Fibroblast of the aortic adventitia (primary cell): ENCODE results near the gene RASSF5. TPM values are rescaled to one million over a fixed set of nuclear protein-coding genes. Genes with fewer than 3 reads are reported as not detected.

ENCODE experiments used
- DNase-seq: peaks from one replicate; pipeline ENCODE4 v3.0.0-alpha.2; 2010; ENCODE audit warnings: low read depth
- H3K4me3 ChIP-seq: 2 replicates; pipeline ENCODE4 v1.5.1; 2011; ENCODE audit warnings: low read depth, mild to moderate bottlenecking, control low read depth, low read length, moderate library complexity
- total RNA-seq: library from RNA; depleted of rRNA; stranded (reverse); fragments of >200 nt; gene quantifications from 2 replicates; pipeline ENCODE4 v1.2.3, GENCODE V29; 2012; ENCODE audit warnings: low replicate concordance
- TF ChIP-seq, protein P1 (sequence below): IDR thresholded peaks from 2 replicates; pipeline ENCODE4 v1.5.1; 2011; ENCODE audit warnings: mild to moderate bottlenecking, low read length, control low read depth, inconsistent platforms; ENCODE audit not compliant: insufficient read depth

The RASSF5 gene
- total RNA-seq, 1 donor: 4.1 TPM

DNA sequence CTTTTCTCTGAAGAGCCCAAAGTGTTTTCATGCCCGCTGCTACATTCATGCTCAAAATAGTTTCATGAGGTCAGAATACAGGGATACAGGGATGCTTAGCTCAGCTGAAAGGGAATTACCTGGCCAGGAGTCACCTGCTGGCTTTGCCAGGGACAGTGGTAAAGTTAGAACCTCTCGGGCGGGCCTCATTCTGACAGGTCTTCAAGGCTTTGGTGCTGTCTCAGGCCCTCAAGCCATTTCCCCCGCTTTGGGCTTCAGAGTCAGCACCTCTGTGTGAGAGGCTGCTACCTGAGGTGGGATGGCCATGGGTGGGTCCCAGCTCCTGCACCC lies 5.5 kb downstream of the RASSF5 start:
- no peak for DNase-seq
- H3K4me3 ChIP-seq: no peak overlapping the region
- TF ChIP-seq, protein P1, sequence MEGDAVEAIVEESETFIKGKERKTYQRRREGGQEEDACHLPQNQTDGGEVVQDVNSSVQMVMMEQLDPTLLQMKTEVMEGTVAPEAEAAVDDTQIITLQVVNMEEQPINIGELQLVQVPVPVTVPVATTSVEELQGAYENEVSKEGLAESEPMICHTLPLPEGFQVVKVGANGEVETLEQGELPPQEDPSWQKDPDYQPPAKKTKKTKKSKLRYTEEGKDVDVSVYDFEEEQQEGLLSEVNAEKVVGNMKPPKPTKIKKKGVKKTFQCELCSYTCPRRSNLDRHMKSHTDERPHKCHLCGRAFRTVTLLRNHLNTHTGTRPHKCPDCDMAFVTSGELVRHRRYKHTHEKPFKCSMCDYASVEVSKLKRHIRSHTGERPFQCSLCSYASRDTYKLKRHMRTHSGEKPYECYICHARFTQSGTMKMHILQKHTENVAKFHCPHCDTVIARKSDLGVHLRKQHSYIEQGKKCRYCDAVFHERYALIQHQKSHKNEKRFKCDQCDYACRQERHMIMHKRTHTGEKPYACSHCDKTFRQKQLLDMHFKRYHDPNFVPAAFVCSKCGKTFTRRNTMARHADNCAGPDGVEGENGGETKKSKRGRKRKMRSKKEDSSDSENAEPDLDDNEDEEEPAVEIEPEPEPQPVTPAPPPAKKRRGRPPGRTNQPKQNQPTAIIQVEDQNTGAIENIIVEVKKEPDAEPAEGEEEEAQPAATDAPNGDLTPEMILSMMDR: no peak

- TF ChIP-seq, protein P1: no peak
- no peak overlapping the region for H3K4me3 ChIP-seq
These were observed 6.2 kb downstream of the RASSF5 start for GRCh38 chr1:206513312-206514111.

DNA sequence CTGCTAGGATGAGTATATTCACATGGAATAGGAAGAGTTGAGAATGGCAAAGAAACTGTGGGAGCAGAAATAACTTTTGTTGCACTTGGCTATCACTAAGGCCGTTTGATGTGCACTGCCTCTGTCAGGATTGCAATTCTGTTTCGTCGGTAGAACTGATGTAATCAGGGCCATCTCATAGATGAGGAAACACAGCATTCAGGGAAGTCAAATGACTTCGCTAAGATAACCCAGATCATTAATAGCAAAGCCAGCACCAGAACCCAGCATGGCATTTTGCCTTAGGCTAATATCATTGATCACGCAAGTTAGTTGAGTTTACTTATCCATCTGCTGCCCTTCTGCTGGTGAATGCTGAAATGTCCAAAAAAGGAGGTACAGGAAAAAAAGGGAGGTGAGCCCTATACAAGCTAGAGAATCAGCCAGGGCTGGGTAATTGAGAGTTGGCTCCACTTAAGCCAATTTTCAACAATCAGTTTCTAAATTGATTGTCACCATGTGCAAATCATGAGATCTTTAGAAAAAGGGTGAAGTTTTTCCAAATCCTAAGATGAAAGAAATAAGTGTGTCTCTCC lies 7.6 kb downstream of the RASSF5 start:
- TF ChIP-seq, protein P1: no peak
- no peak overlapping the region for H3K4me3 ChIP-seq
- DNase-seq: peak; percentile 77

More at GRCh38 chr1:206513312-206514111, 6.2 kb downstream of the RASSF5 start:
- peak; percentile 97 for DNase-seq

- TF ChIP-seq, protein P1: no peak
These were observed 9.3 kb downstream of the RASSF5 start for GRCh38 chr1:206516728-206516990.

GRCh38 chr1:206517784-206518183 lies 10.5 kb downstream of the RASSF5 start:
- DNase-seq: no peak
- TF ChIP-seq, protein P1: no peak
- H3K4me3 ChIP-seq: no peak overlapping the region

More at GRCh38 chr1:206516728-206516990, 9.3 kb downstream of the RASSF5 start:
- no peak overlapping the region for H3K4me3 ChIP-seq
- DNase-seq: no peak

GRCh38 chr1:206518206-206518605 lies 10.9 kb downstream of the RASSF5 start:
- H3K4me3 ChIP-seq: no peak overlapping the region
- no peak for DNase-seq
- TF ChIP-seq, protein P1: no peak

GRCh38 chr1:206518743-206519142 lies 11.4 kb downstream of the RASSF5 start:
- TF ChIP-seq, protein P1: no peak
- no peak for DNase-seq
- H3K4me3 ChIP-seq: no peak overlapping the region
